Hematopoietic multipotent progenitor cell treated with erythropoietin and hydrocortisone succinate and interleukin-3 and kit ligand, for 15 days (in vitro differentiated cells): ENCODE data around the gene ASIC2.

ENCODE experiments used
- DNase-seq: peaks from one replicate; pipeline ENCODE4 v3.0.0-alpha.2; 2015; ENCODE audit warnings: low spot score

Gene ASIC2

GRCh38 chr17:33287096-33287725 is 5.9 kb downstream of the ASIC2 start:
- DNase-seq = no peak

GRCh38 chr17:33285413-33285812 is 7.7 kb downstream of the ASIC2 start:
- no peak for DNase-seq

GRCh38 chr17:33284022-33284421 is 9.1 kb downstream of the ASIC2 start:
- DNase-seq = no peak

GRCh38 chr17:33280162-33280943 is 12.7 kb downstream of the ASIC2 start:
- no peak for DNase-seq

- no peak for DNase-seq
Measured at GRCh38 chr17:33277436-33278100, 15.5 kb downstream of the ASIC2 start.

- no peak for DNase-seq
Measured at GRCh38 chr17:33273743-33274410, 19.2 kb downstream of the ASIC2 start.

- no peak for DNase-seq
Measured at GRCh38 chr17:33273271-33273670, 19.8 kb downstream of the ASIC2 start.

GRCh38 chr17:33272438-33272837 is 20.7 kb downstream of the ASIC2 start:
- no peak for DNase-seq

DNA sequence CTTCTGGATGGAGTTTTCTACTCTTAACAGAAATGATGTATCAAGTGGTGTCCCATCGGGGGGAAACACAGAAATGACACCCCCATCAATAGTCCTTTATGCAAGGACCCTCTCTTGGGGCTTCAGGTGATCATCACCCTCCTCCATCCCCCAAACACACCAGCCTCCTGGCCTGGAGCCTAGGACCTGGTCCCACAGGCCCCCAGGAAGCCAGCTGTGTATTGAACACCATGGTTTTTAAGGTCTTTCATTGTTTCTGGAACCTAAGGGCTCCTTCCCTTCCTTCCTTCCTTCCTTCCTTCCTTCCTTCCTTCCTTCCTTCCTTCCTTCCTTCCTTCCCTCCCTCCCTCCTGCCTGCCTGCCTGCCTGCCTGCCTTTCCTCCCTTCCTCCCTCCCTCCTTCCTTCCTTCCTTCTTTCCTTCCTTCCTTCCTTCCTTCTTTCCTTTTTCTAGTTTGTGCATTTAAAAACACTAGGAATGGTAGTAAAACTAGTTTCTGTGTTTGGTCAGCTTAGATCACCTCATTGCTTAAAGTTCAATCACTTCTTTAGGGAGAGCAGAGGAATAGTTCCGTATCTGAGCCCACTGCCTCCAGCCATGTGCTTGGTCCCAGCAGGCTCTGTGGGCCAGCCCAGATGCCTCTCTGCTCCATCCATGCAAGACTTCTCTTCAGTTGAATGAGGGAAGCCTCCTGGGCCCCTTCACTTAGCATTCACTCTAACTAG is 23.6 kb downstream of the ASIC2 start:
- DNase-seq = no peak

DNA sequence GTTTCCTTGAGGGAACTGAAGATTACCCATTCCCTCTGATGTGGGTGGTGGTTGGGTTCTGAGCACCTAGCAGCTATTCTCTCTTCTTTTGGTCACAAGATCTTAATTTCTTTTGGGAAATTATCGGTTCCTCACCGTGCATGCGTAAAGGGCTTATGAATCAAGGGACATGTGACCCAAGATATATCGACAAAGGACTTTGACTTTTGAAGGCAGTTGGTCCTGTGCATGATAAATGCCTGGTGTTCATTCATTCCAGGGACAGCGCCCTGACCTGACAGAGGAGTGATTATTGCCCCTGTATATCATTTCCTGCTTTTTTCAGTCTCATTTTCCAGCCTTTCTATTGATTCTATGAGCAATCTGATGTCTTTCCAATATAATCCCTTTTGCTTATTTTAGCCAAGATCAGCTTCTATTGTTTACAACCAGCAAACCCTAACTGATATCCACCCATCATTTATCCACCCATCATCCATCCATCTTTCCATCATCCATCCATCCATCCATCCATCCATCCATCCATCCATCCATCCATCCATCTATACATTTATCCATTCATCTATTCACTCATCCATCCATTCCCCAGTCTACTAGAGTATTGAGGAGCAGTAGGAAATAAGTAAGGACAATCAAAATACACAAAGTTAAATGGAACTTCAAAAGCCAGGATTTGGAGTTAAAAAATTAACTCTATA is 25.1 kb downstream of the ASIC2 start:
- no peak for DNase-seq

DNA sequence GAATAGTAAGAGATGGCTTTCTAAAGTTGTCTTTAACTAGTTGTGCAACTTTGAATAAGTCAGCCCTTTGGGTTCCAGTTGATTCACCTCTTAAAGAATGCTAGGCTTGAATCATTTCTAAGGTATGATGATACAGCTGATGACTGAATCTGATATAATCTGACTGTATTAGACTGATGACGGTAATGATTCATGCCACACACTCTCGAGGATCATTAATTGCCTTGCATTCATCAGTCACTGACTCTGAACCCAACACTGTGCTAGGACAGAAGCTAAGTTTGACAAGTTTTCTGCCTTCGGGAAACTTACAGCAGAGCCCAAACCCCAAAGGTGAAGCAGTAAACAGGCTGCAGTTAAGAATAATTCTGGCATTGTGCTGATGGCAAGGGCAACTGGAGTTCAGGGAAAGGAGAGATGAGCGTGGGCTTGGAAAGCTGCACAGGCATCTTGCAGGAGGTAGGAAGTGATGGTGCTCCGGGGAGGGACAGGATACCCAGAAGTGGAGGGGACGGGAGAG is 25.8 kb downstream of the ASIC2 start:
- DNase-seq = no peak

- DNase-seq = no peak
Measured at GRCh38 chr17:33266611-33267010, 26.5 kb downstream of the ASIC2 start.

DNA sequence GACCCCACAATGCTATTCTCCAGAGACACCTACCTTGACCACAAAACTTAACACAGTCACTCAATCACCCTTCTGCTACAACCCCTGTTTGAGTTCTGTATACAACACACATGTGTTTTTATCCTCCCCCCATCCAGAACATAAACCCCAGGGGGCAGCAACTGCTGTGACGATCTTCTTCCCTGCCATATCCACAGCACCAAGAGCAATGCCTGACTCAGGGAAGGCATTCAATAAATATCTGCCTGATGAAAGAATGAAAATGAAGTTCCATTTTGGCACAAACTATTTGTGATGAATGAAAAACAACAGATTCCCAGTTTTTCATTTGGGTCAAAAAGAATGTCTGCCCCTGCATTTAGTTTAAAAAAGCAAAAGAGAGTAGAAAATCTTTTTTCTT is 27.0 kb downstream of the ASIC2 start:
- DNase-seq = no peak

DNA sequence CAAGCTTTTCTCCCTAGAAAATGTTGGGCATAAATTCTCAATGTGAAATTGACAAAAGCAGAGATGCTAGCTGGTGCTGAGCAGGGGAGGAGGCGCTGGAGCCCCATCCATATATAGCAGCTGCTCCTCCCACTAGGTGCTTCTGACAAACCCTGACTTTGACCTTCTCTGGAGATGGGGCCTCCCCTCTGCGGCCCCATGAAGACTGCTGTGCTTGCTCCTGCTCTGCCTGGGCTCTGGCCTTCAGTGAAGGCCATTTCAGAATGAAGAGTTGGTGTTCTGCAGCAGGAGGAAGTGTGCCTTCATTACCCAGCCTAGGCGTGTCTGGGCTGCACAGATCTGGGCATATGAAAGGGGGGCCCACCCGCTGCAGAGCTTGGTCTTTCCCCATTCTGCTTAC is 29.7 kb downstream of the ASIC2 start:
- DNase-seq = no peak

DNA sequence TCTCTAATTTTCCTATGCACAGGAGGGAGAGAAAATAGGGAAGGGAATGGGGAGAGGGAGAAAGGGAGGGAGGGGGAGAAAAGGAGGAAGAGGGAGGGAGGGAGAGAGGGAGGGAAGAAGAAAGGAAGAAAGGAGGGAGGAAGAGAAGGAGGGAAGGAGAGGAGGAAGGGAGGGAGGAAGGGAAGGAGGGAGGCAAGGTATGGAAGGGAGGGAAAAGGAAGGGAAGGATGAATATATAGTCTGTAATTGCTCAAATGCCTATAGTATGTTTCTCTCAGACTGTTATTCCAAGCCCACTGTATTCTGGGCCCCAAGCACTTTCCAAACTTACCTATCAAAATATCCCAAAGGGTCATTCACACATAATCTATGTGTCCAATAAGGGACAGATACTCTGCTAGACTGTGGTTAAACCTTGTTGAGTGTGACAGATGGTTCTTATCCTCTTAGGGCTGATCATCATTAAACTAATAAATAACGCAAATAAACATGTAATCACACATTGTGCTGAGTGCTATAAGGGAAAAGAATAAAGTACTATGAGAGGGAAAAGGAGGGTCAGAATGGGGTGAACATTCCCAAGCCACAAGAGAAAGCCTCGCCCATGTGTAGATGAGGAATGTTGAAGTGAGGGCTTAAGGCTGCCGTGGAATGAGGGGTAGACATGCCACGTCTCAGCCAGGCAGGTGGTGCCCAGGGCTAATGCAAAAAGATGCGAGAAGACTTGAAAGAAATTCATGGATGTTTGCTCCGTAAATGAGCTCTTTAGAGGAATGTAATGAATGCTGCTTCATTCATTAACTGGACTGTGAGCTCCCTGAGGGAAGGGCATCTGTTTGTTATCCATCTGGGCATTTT is 30.6 kb downstream of the ASIC2 start:
- no peak for DNase-seq

GRCh38 chr17:33261820-33262219 is 31.3 kb downstream of the ASIC2 start:
- DNase-seq = no peak

DNA sequence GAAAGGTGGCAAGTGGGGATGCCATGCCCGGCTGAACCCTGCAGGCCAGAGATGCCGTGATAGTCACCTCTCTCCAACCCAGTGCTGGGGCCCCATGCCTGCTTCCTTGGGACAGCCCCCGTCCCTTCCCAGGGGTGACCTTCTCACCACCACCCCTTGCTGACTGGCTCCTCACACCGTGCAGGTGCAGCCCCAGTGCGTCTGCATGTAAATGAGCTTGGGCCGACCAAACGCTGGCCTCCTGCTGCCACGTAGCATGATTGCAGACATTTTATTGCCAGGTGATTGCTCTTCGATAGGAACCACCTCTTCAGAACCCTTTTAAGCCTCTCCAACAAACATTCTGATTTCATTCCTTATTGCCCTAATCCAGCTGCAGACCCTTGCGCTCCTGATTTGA is 32.5 kb downstream of the ASIC2 start:
- no peak for DNase-seq

- no peak for DNase-seq
Measured at GRCh38 chr17:33258296-33258695, 34.8 kb downstream of the ASIC2 start.

- no peak for DNase-seq
Measured at GRCh38 chr17:33245183-33245582, 47.9 kb downstream of the ASIC2 start.

- no peak for DNase-seq
Measured at GRCh38 chr17:33243732-33244131, 49.4 kb downstream of the ASIC2 start.
